ENCODE data around the gene BCL2L12. TPM values are rescaled to one million over a fixed set of nuclear protein-coding genes. Genes with fewer than 3 reads are reported as not detected.

BCL2L12 gene
- total RNA-seq, 1 experiment from 2014 or later = 14.1 TPM

DNA sequence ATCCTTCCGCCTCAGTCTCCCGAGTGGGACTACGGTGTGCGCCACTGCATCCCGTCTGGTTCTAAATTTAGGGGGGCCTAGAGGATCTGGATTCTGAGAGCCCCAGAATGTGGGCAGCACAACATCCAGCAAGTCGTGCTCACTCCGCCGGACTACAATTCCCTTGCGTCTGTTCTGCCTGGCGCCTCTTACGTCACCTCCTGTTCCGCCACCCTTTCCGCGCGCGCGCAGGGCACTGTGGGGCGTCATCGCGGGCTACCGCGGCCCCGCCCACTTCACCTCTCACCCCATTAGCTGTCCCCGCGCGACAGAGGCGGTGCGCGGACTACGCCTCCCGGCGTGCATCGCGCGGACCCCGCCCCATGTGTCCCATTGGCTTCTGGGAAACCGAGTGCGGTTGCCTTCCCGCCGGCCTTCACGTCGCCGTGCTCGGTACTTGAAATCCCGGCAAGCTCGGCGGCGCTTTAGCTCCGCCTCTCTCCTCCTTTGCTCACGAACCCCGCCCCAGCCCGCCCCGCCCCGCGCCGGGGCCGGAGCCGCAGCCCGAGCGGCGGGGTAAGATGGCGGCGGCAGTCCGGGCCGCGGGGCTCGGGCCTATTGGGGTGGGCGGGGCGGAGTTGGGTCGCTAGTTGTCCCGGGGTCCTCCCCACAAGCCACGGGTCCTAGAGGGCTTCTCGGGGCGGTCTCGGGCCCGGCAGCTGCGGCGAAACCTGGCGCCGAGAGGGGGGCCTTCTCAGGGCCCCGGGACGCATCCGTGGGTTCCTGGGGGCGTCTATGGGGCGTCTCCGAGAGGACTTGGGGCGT is 23.8 kb upstream of the BCL2L12 start, which contains the start of gene SCAF1:
SCAF1 (plus strand) TSS at position 522 of the 804 bp plus-strand sequence. CDS start 2,818 bp downstream, outside the sequence.
- peak; percentile 99 for DNase-seq (ENCODE audit: low read depth)

DNA sequence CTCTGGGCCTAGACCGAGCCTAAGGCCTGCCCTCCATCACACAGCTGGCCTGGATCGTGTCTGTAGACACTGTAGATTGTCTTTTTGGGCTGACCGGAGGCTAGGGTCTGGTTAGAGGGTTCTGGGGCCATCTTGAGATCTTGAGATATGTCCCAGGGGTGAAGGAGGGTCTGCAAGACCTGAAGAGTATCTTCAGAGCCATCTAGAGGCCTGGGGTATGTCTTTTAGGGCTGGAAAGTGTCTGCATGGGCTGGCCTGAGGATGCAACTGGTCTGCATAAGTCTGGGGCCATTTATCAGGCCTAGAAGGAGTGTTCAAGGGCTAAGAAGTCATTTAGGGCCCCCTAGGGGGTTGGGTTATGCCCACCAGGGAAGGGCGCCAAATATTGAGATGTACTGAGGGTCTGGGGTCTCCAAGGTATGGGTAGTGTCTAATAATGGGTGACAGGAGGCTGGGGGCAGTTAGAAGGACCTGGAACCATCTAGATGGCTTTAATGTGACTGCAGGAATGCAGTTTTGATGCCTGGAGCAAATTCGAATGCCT is 23.2 kb upstream of the BCL2L12 start:
- DNase-seq (ENCODE audit: low read depth) = no peak

DNA sequence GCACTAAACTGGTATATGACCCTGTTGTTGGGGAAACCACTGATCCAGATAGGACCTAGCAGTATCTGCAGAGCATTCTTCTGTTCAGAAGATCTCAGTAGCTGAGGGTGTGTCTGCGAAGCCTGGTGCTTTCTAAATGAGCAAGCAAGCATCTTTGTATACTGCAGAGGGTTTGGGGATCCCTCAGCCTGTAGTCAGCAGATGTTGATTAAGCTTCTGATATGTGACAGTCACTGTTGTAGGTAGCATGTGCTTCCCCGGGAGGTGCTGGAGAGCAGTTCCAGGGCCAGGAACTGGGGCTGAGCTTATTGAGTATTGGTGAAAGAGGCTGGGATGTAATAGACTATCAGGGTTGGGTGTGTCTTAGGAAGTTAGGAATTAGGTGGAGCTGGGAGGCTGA is 22.3 kb upstream of the BCL2L12 start:
- no peak for DNase-seq (ENCODE audit: low read depth)

DNA sequence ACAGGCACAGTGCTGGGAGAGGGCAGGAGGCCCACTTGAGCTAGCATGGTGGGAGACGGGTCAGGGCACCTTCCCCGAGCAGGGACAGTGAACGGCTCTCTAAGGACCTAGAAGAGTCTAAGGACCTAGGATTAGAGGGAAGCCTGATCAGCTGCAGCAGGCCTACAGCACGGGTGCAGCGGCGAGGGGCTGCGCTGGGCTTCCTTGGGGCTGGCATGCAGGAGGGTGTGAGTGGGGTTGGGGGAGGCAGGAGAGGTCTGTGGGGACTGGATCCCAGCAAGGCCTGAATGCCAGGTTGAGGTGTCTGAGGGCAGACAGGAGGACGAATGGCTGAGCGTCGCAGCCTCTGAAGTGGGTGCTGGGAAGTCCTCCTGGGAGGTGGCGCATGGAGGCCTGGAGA is 20.1 kb upstream of the BCL2L12 start:
- no peak for DNase-seq (ENCODE audit: low read depth)

DNA sequence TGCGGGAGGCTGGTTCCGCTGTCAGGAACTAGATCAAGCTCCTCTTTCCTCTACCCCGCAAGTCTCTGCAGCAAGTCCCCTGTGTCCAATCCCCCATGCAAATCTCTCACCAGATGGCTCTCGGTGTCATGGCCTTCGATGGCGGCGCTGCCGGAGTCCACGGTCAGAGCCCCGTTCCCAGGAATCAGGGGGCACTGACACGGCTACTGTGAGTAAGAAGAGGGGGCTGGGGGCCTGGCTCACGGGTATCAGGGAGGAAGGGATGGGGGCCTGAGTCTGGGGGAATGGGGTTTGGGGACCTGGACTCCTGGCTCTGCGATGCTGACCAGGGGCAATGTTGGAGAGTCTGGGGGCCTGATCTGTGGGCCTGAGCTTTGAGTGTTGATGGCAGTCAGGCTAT is 19.7 kb upstream of the BCL2L12 start:
- DNase-seq (ENCODE audit: low read depth) = no peak

DNA sequence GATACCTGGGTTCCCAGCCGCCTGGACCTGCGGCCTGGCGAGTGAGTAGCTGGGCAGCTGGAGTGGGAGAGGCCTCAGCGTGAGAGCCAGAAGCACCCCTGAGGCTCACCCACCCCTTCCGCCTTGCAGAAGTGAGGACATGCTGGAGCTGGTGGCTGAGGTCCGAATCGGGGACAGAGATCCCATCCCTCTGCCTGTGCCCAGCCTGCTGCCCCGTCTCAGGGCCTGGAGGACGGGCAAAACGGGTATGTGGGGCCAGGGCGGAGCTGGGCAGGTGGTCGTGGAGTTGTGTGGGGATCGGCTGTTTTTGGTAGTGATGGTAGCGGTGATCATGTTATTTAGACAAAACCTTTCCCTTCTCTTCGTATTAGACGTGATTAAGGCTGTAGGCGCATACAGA is 19.1 kb upstream of the BCL2L12 start:
- DNase-seq (ENCODE audit: low read depth) = no peak

DNA sequence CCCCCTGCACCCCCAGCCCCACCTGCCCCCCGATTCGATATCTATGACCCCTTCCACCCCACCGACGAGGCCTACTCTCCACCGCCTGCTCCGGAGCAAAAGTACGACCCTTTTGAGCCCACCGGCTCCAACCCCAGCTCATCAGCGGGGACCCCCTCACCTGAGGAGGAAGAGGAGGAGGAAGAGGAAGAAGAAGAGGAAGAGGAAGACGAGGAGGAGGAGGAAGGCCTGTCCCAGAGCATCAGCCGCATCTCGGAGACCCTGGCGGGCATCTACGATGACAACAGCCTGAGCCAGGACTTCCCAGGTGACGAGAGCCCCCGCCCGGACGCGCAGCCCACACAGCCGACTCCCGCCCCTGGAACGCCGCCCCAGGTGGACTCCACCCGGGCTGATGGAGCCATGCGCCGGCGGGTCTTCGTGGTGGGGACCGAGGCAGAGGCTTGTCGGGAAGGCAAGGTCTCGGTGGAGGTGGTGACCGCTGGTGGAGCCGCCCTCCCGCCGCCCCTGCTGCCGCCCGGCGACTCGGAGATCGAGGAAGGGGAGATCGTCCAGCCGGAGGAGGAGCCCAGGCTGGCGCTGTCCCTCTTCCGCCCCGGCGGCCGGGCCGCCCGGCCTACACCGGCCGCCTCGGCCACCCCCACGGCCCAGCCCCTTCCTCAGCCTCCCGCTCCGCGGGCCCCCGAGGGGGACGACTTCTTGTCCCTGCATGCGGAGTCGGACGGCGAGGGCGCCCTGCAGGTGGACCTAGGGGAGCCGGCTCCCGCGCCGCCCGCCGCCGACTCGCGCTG is 14.5 kb upstream of the BCL2L12 start:
- no peak for DNase-seq (ENCODE audit: low read depth)

DNA sequence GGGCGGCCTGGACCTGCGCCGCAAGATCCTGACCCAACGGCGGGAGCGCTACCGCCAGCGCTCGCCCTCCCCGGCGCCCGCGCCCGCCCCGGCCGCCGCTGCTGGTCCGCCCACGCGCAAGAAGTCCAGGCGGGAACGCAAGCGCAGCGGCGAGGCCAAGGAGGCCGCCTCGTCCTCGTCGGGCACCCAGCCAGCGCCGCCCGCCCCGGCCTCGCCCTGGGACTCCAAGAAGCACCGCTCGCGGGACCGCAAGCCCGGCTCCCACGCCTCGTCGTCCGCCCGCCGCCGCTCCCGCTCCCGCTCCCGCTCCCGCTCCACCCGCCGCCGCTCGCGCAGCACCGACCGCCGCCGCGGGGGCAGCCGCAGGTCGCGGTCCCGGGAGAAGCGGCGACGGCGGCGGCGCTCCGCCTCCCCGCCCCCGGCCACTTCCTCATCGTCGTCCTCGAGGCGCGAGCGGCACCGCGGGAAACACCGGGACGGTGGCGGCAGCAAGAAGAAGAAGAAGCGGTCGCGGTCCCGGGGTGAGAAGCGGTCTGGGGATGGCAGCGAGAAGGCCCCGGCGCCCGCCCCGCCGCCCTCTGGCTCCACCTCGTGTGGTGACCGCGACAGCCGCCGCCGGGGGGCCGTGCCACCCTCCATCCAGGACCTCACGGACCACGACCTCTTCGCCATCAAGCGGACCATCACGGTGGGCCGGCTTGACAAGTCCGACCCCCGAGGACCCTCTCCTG is 13.7 kb upstream of the BCL2L12 start:
- DNase-seq (ENCODE audit: low read depth) = no peak

DNA sequence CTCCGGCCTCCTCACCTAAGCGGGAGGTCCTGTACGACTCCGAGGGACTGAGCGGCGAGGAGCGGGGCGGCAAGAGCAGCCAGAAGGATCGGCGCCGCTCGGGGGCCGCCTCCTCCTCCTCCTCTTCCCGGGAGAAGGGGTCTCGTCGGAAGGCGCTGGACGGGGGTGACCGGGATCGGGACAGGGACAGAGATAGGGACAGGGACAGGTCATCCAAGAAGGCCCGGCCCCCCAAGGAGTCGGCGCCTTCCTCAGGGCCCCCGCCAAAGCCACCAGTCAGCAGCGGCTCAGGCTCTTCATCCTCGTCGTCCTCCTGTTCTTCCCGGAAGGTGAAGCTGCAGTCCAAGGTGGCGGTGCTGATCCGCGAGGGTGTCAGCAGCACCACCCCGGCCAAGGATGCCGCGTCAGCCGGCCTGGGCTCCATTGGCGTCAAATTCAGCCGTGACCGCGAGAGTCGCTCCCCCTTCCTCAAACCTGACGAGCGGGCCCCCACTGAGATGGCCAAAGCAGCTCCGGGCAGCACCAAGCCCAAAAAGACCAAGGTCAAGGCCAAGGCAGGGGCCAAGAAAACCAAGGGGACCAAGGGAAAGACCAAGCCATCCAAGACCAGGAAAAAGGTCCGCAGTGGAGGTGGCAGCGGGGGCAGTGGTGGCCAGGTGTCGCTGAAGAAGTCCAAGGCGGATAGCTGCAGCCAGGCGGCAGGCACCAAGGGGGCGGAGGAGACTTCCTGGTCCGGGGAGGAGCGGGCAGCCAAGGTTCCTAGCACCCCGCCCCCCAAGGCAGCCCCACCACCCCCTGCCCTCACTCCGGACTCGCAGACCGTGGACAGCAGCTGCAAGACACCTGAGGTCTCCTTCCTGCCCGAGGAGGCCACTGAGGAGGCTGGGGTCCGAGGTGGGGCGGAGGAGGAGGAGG is 12.9 kb upstream of the BCL2L12 start:
- DNase-seq (ENCODE audit: low read depth) = no peak

DNA sequence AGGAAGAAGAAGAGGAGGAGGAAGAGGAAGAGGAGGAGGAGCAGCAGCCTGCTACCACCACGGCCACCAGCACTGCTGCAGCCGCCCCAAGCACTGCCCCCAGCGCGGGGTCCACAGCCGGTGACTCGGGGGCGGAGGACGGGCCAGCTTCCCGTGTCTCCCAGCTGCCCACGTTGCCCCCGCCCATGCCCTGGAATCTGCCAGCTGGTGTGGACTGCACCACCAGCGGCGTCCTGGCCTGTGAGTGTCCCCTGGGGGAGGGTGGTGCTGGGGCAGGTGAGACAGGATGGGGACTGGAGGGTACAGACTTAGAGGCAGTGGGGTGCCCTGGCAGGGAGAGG is 12.3 kb upstream of the BCL2L12 start:
- DNase-seq (ENCODE audit: low read depth) = no peak

DNA sequence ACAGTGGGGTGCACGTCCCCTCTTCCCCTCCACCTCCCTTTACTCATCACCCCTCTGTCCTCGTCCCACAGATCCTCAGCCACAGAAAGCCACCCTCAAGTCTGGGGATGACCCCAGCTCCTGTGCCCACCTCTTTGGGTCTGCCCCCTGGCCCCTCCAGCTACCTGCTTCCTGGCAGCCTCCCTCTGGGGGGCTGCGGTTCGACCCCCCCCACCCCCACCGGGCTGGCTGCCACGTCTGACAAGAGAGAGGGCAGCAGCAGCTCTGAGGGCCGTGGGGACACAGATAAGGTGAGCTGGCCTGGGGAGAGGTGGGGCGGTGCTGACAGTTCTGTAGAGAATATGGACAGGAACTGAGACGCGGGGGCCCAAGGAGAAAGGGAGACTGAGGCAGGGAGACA is 11.2 kb upstream of the BCL2L12 start:
- no peak for DNase-seq (ENCODE audit: low read depth)

DNA sequence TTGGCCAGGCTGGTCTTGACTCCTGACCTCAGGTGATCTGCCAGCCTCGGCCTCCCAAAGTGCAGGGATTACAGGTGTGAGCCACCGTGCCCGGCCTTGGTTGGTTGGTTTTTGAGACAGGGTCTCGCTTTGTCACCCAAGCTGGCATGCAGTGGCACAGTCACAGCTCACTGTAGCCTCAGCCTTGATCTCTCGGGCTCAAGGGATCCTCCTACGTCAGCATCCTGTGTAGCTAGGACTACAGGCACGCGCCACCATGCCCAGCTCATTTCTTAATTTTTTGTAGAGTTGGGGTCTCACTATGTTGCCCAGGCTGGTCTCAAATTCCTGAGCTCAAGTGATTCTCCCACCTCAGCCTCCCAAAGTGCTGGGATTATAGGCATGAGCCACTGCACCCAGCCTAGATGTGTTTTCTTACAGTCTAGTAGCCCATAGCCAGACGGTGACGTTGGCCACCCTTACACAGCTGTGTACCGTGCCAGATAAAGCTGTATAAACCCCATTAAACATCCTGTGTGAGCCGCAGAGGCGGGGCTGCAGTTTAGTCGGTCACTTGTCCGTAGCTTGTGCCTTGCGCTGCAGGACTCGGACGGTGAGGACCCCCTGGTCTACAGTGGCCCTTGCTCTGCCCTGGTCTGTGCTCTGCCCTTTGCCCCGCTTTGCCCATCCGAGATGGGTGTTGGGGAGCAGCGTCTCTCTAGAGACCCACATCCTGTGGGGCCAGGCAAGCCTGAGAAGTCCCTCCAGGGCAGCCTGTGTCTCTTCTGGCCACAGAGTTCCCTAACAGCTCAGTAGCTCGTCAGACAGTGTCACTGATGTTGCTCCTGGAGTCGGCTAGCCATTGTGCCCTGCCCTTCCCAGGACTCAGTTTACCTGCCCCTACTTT is 9.9 kb upstream of the BCL2L12 start:
- DNase-seq (ENCODE audit: low read depth) = no peak

DNA sequence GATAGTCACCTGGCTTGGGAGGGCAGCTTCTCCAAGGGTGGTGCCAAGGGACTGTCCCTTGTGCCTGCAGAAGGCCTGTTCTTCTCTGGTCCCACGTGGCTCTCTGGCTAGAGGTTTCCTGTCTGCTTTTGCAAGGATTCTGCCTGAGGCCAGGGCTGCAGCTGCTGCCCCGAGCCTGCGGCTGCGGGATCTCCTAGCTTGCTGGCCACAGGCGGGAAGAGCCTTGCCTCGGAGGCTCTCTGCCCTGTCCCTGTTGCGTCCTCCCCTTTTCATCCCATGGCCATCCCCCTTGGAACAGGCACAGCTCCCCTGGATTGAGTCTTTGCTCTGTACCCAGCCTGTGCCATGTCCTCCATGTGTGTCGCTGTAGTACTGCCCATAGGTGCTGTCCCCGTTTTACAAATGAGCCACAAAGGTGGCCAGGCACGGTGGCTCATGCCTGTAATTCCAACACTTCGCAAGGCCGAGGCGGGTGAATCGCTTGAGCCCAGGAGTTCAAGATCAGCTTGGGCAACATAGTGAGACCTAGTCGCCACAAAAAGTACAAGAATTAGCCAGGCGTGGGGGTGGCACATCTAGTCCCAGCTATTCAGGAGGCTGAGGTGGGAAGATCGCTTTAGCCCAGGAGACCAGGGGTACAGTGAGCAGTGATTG is 9.2 kb upstream of the BCL2L12 start:
- no peak for DNase-seq (ENCODE audit: low read depth)

DNA sequence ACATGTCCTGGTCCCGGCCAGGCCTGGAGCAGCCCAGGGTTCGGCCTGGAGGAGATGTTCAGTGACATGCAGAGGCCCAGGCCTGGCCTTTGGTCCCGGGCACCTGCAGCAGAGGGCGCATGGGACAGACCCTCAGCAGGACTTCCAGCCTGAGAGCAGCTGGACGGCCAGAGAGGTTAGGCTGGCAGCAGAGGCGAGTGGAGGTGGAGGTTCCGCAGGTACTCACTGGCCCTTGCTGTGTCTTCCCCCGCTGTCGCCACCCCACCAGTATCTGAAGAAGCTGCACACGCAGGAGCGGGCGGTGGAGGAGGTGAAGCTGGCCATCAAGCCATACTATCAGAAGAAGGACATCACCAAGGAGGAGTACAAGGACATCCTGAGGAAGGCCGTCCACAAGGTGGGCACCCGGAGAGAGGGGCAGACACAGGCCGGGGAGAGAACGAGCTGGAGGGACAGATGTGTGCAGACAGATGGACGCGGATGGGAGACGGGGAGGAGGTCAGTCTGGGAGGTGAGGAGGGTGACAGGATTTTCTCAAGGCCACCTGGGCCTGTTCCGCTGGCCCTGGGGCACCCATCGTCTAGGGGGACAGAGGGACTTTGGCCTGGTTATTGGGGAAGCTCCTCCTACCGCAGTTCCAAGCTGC is 8.1 kb upstream of the BCL2L12 start:
- no peak for DNase-seq (ENCODE audit: low read depth)

DNA sequence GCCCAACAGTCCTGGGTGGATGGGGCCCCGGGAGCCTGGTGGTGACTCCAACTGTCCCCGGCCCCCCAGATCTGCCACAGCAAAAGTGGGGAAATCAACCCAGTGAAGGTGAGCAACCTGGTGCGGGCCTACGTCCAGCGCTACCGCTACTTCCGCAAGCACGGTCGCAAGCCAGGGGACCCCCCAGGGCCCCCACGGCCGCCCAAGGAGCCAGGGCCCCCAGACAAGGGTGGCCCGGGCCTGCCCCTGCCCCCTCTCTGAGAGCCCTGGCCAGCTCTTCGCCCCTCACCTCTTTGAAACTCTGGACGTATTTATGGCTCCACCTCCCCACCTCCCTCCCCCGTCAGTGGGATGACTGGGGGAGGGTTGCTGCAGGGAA is 7.6 kb upstream of the BCL2L12 start:
- DNase-seq (ENCODE audit: low read depth) = no peak

DNA sequence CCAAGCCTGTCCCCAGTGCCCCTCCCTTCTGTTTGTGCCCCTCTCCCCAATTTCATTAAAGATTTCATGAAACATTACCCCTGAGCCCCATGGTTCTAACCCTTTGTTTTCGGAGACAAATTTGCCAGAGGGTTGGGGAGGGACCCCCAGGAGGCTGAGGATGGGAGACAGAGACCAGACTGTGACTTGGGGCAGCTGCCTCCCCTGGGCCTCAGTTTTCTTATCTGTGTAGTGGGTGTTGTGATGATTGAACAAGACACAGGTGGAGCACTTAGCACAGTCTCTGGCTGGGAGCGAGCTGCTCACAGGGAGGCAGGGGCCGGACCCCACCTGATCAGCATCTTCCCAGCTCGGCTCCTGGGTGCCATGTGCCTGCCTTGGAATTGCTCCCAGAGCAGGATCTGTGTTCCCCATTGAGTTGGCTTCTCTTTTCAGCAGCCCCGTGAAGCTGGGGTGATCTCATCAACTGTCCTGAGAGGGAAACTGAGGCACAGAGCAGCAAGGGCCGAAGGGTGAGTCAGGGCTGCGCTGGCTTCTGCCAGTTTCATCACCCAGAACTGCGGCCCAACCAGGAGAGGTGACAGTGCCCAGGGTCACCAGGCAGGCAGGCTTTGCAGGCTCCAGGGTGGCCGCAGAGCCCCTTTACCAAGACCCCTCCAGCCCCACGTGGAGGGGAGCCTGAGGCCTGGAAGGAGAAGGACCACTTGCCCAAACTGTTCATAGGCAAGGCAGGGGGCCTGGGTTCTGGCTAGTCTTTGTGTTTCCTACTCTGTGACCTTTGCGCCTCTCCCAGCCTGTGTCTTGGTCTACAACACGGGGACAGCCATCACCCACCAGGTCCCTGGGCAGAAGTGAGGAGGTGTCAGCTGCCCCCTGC is 6.9 kb upstream of the BCL2L12 start:
- no peak for DNase-seq (ENCODE audit: low read depth)

DNA sequence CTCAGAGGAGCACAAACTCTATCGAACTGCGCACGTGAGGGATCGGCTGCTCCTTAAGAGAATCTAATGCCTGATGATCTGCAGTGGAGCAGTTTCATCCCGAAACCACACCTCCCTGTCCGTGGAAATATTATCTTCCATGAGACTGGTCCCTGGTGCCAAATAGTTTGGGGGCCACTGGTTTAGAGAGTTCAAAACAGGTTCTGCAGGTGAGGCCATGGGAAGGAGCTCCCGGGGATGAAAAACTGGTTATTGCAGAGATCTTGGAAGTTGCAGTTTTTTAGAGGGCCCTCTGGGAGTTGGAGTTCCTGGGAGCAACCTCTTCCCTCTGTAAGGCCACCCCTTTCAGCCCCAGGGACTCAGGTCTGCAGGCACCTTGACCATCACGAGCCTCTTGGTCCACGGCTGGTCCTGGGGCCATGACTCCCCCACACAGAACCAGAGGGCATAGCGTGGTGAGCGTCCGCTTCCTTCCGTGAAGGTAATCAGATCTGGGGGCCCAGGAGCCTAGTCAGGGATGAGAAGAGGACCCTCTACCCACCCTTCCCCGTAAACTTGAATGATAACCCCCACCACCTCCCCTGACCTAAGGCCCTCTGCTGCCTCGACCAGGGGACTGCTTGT is 5.3 kb upstream of the BCL2L12 start:
- no peak for DNase-seq (ENCODE audit: low read depth)

DNA sequence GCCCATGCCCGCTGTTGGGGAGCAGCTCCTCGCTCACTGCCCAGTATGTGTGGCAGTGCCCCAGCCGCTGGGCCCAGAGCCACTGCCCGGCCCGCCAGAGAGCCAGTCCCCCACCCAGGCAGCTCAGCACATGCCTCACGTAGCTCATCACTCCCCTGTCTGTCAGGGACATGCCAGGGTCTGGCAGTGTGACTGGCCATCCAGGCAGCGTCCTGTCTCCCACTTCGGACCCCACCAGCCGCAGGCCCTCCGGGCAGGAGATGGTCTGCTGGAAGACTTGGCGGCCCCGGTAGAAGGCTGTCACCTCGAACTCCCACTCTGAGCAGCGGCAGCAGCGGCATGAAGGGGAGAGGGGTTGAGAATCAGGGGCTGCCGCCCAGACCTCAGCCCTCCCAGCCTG is 3.7 kb upstream of the BCL2L12 start:
- no peak for DNase-seq (ENCODE audit: low read depth)

All from M059J (cell line).